Measurements from ENCODE around the gene LTBR.

DNA sequence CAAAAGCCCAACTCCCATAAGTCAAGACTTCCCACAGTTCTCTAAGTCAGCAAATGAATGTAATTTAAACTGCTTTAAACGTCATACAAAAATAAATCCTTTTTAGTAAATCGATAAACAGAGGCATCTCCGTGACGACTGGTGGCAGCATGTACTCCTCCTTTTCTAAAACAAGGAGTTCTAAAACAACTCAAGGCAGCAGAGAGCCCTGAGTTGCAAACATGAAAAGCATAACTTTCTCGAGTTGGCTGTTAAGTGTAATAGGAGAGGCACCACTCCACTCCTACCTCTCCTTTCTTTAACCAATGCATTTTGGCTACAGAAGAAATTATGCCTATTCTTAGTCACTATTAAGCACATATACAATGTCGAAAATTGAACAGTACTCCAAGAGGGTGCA, 22.0 kb downstream of the LTBR start:
- TF ChIP-seq GATA2 (IDR thresholded peaks at IDR 0.05; ENCODE audit: low read depth, low read length) (no peak), GATA3 (IDR thresholded peaks at IDR 0.05; ENCODE audit: low read depth, low read length) (no peak)
